IMR-90 (cell line): ENCODE results near the gene LIMCH1. TPM values are rescaled to one million over a fixed set of nuclear protein-coding genes. Genes with fewer than 3 reads are reported as not detected.

Experiments used
- ATAC-seq: fragments of 200-7000 bp; cut with Tn5 transposase; 2 replicates; pipeline ENCODE4 v1.9.1; 2020; ENCODE audit warnings: low read depth, mild to moderate bottlenecking, moderate library complexity
- BruUV-seq: library from RNA; stranded (reverse); fragments of 400-500 nt; replicated peaks from 2 replicates; lab custom pipeline; 2021; lab: Mats Ljungman, UMichigan
- CTCF ChIA-PET: fragments of 300-600 bp; formaldehyde crosslinking; extraction: SDS; loops from one replicate; lab custom pipeline; 2021; ENCODE audit warnings: antibody characterized with exemption; lab: Yijun Ruan, JAX
- POLR2A ChIA-PET: fragments of 300-600 bp; sonication (Branson Sonifier 250); formaldehyde crosslinking; loops from one replicate; lab custom pipeline; 2022; ENCODE audit warnings: antibody characterized with exemption; ENCODE audit not compliant: unreplicated experiment; lab: Charles Lee
- DNase-seq: peaks from one replicate; pipeline ENCODE4 v3.0.0; 2013
- H2AFZ ChIP-seq: replicated peaks from 2 replicates; pipeline ENCODE3; 2013; ENCODE audit warnings: low read length, mild to moderate bottlenecking; ENCODE audit not compliant: poor library complexity
- H2AK5ac ChIP-seq: 2 replicates; pipeline ENCODE4 v1.6.1; 2013; ENCODE audit warnings: low read depth, low read length, inconsistent platforms
- H2AK9ac ChIP-seq: replicated peaks from 2 replicates; pipeline ENCODE3; 2013; ENCODE audit warnings: mild to moderate bottlenecking, low read depth, low read length, moderate library complexity; ENCODE audit not compliant: poor library complexity
- H2BK120ac ChIP-seq: 2 replicates; pipeline ENCODE4 v1.6.1; 2013; ENCODE audit warnings: low read depth, low read length, inconsistent platforms
- H2BK15ac ChIP-seq: 3 replicates; pipeline ENCODE4 v1.6.1; 2013; ENCODE audit warnings: low read depth, low read length, inconsistent platforms
- H2BK20ac ChIP-seq: 2 replicates; pipeline ENCODE4 v1.6.1; 2013; ENCODE audit warnings: low read depth, mild to moderate bottlenecking, inconsistent platforms, low read length, moderate library complexity
- H2BK5ac ChIP-seq: 2 replicates; pipeline ENCODE4 v1.6.1; 2013; ENCODE audit warnings: mild to moderate bottlenecking, low read depth, low read length, inconsistent platforms; ENCODE audit not compliant: poor library complexity, severe bottlenecking
- H3K14ac ChIP-seq: replicated peaks from 2 replicates; pipeline ENCODE4 v1.6.1; 2013; ENCODE audit warnings: low read depth, low read length, inconsistent platforms
- H3K18ac ChIP-seq: 2 replicates; pipeline ENCODE4 v1.6.1; 2013; ENCODE audit warnings: low read depth, low read length, control low read depth
- H3K23ac ChIP-seq: 2 replicates; pipeline ENCODE4 v1.6.1; 2013; ENCODE audit warnings: low read depth, low read length, inconsistent platforms
- H3K27ac ChIP-seq: 2 replicates; pipeline ENCODE4 v1.5.1; 2013; ENCODE audit warnings: mild to moderate bottlenecking, control low read depth, low read length; ENCODE audit not compliant: insufficient read depth
- H3K27me3 ChIP-seq: 2 replicates; pipeline ENCODE4 v1.6.1; 2013; ENCODE audit warnings: low read length; ENCODE audit not compliant: control insufficient read depth, insufficient read depth
- H3K36me3 ChIP-seq: 2 replicates; pipeline ENCODE4 v1.6.1; 2013; ENCODE audit warnings: low read length, mixed read lengths; ENCODE audit not compliant: control insufficient read depth, insufficient read depth
- H3K4ac ChIP-seq: 2 replicates; pipeline ENCODE4 v1.6.1; 2013; ENCODE audit warnings: low read depth, low read length, inconsistent platforms
- H3K4me1 ChIP-seq: 2 replicates; pipeline ENCODE4 v1.6.1; 2013; ENCODE audit warnings: low read length, mixed read lengths; ENCODE audit not compliant: control insufficient read depth, insufficient read depth
- H3K4me2 ChIP-seq: 2 replicates; pipeline ENCODE4 v1.6.1; 2013; ENCODE audit warnings: low read depth, mild to moderate bottlenecking, control low read depth, low read length, moderate library complexity
- H3K4me3 ChIP-seq: 2 replicates; pipeline ENCODE4 v1.5.1; 2013; ENCODE audit warnings: low read depth, mild to moderate bottlenecking, control low read depth, low read length, moderate library complexity; ENCODE audit not compliant: insufficient read depth
- H3K56ac ChIP-seq: 2 replicates; pipeline ENCODE4 v1.6.1; 2013; ENCODE audit warnings: low read length, inconsistent platforms; ENCODE audit not compliant: insufficient read depth; ENCODE audit errors: extremely low read depth
- H3K79me1 ChIP-seq, 2 experiments: 2 replicates each; pipeline ENCODE4 v1.6.1; 2013; ENCODE audit warnings: low read length in 2 of 2, inconsistent platforms in 1 of 2, low read depth in 1 of 2
- H3K9ac ChIP-seq: 2 replicates; pipeline ENCODE4 v1.6.1; 2013; ENCODE audit warnings: low read depth, low read length, control low read depth
- H3K9me1 ChIP-seq: 2 replicates; pipeline ENCODE4 v1.6.1; 2013; ENCODE audit warnings: low read length, inconsistent platforms; ENCODE audit not compliant: insufficient read depth
- H3K9me3 ChIP-seq: 2 replicates; pipeline ENCODE4 v1.6.1; 2013; ENCODE audit warnings: low read length; ENCODE audit not compliant: control insufficient read depth, insufficient read depth
- H4K20me1 ChIP-seq: 2 replicates; pipeline ENCODE4 v1.6.1; 2013; ENCODE audit warnings: low read length, inconsistent platforms; ENCODE audit not compliant: insufficient read depth
- H4K5ac ChIP-seq: 2 replicates; pipeline ENCODE4 v1.6.1; 2013; ENCODE audit warnings: mild to moderate bottlenecking, low read depth, low read length, control low read depth
- H4K8ac ChIP-seq, 2 experiments: 2 replicates each; pipeline ENCODE4 v1.6.1; 2013; ENCODE audit warnings: low read depth in 2 of 2, low read length in 2 of 2, control low read depth in 1 of 2, inconsistent platforms in 1 of 2
- H4K91ac ChIP-seq: 2 replicates; pipeline ENCODE4 v1.6.1; 2013; ENCODE audit warnings: low read depth, low read length, inconsistent platforms; ENCODE audit not compliant: insufficient read depth
- CEBPB ChIP-seq: IDR thresholded peaks from 2 replicates; pipeline ENCODE4 v1.6.1; 2012; ENCODE audit warnings: low read depth, low read length, improper control_type of control experiment
- CTCF ChIP-seq: conservative IDR thresholded peaks from 2 replicates; pipeline ENCODE4 v1.5.1; 2012; ENCODE audit warnings: mild to moderate bottlenecking, low read depth, low read length, improper control_type of control experiment
- RAD21 ChIP-seq: IDR thresholded peaks from 2 replicates; pipeline ENCODE4 v1.6.1; 2012; ENCODE audit warnings: low read length, improper control_type of control experiment
- SMC3 ChIP-seq: fragments of 150-350 bp; IDR thresholded peaks from 2 replicates; pipeline ENCODE4 v1.6.1; 2016; ENCODE audit warnings: low read depth, mild to moderate bottlenecking, antibody characterized with exemption, low read length, moderate library complexity
- WGBS, 2 experiments: methylation state at CpG; one replicate each; pipeline versions ENCODE4 v1.1.5 to v1.1.7; 2013; ENCODE audit warnings: missing lambda C conversion rate in 2 of 2; ENCODE audit not compliant: insufficient read length in 1 of 2; ENCODE audit errors: extremely low coverage in 2 of 2; 5-methylcytosine and 5-hydroxymethylcytosine counted together
- dilution Hi-C: fragments of 300-500 bp; cut with HindIII; formaldehyde crosslinking; loops from one replicate; pipeline ENCODE4 v1.14.3; 2018; ENCODE audit warnings: low sequenced_read_pairs; ENCODE audit not compliant: unreplicated experiment
- in situ Hi-C: fragments of 300-500 bp; cut with MboI; formaldehyde crosslinking; loops from 3 replicates; pipeline ENCODE4 v1.14.3; 2019; ENCODE audit warnings: low sequenced_read_pairs, inconsistent platforms, mixed read lengths
- intact Hi-C: fragments of 100-400 bp; cut with micrococcal nuclease; formaldehyde crosslinking; loops from 2 replicates; pipeline ENCODE4 v1.10.0; 2022
- polyA plus RNA-seq, 3 experiments: library from polyadenylated mRNA; depleted of rRNA; stranded (reverse); fragments of >200 nt; gene quantifications; 2 replicates each; pipeline ENCODE4 v1.2.3, GENCODE V29; 2012; ENCODE audit warnings: low replicate concordance in 1 of 3
- total RNA-seq: library from RNA; depleted of rRNA; stranded (reverse); fragments of >200 nt; gene quantifications from 2 replicates; pipeline ENCODE4 v1.2.3, GENCODE V29; 2012

Gene LIMCH1
- total and polyA plus RNA-seq, 2 of the 4 experiments (the other 2 are of a cell fraction), result 0.89 to 2.9 TPM

GRCh38 chr4:41644288-41644914, 106.4 kb downstream of the LIMCH1 start:
- Histone ChIP-seq H2BK120ac (no peak overlapping the region), H3K27ac (no peak overlapping the region), H2AFZ (peak overlapping the region; percentile 40), H2BK15ac (no peak overlapping the region), H3K36me3 (peaks cover 2% of the 10 kb centered on the region; the same call in 1 of the 2 replicates), H3K23ac (no peak overlapping the region), H2BK20ac (no peak overlapping the region), H3K4me3 (no peak overlapping the region), H4K5ac (no peak overlapping the region), H3K79me1 (no peaks in the 10 kb centered on the region), H4K8ac (no peak overlapping the region), H3K56ac (no peak overlapping the region), H4K20me1 (no peaks in the 10 kb centered on the region), H2AK9ac (no peak overlapping the region), H4K91ac (no peak overlapping the region), H3K14ac (no peak overlapping the region), H2AK5ac (no peak overlapping the region), H3K4me1 (no peaks in the 10 kb centered on the region), H3K9ac (no peak overlapping the region), H3K9me3 (no peaks in the 10 kb centered on the region), H2BK5ac (no peak overlapping the region), H3K9me1 (no peaks in the 10 kb centered on the region), H3K4ac (no peak overlapping the region), H3K18ac (no peak overlapping the region), H3K4me2 (peak overlapping the region; percentile 55), H3K27me3 (peaks cover 20% of the 10 kb centered on the region)
- intact Hi-C loops, result loop anchor here (1.0 to 10.0 kb wide), 2 partner anchors 363 to 720 kb away; no protein-coding TSS in a partner anchor
- ChIA-PET CTCF (interaction anchor here (0.7 to 1.8 kb wide), 5 partner anchors 9 to 363 kb away, joined by 3 to 5 read pairs (median 3); no protein-coding TSS in a partner anchor), POLR2A (no interaction called here)
- TF ChIP-seq CTCF (peak; percentile 52), CEBPB (no peak), RAD21 (peak; percentile 46), SMC3 (peak; percentile 43)
- peak; percentile 82 for ATAC-seq
- peak; percentile 16 for DNase-seq
- in situ Hi-C loops, result no loop called here
- no TSS peak for BruUV-seq
- WGBS, 2 experiments, result 9% methylated on average over 16 of the region's 41 CpGs; no CpG with 5 or more reads in 1 of the 2 experiments
- dilution Hi-C loops, result no loop called here
